GM18951 (cell line): ENCODE data around the gene FAM43A.

ENCODE experiments used
- POLR2A ChIP-seq: IDR thresholded peaks from 4 replicates; pipeline ENCODE4 v1.6.1; 2011; ENCODE audit warnings: mild to moderate bottlenecking; ENCODE audit not compliant: insufficient read length, insufficient read depth; ENCODE audit errors: extremely low read depth
- in situ Hi-C: fragments of 300-500 bp; cut with MboI; formaldehyde crosslinking; loops from one replicate; pipeline ENCODE4 v1.12.0; 2022; ENCODE audit warnings: low sequenced_read_pairs, mixed read lengths, inconsistent platforms; ENCODE audit not compliant: unreplicated experiment

The FAM43A gene

GRCh38 chr3:194711286-194711685, 25.6 kb downstream of the FAM43A start:
- in situ Hi-C loops: no loop called here
- no peak for TF ChIP-seq POLR2A

- no peak for TF ChIP-seq POLR2A
- in situ Hi-C loops: no loop called here
These were observed 26.2 kb downstream of the FAM43A start for GRCh38 chr3:194711913-194712312.

- in situ Hi-C loops: no loop called here
These were observed 27.8 kb downstream of the FAM43A start for GRCh38 chr3:194713299-194714136.

GRCh38 chr3:194714137-194714455, 28.4 kb downstream of the FAM43A start:
- in situ Hi-C loops: no loop called here
- no peak for TF ChIP-seq POLR2A

More at GRCh38 chr3:194713299-194714136, 27.8 kb downstream of the FAM43A start:
- TF ChIP-seq POLR2A: no peak

GRCh38 chr3:194714564-194714963, 28.9 kb downstream of the FAM43A start:
- TF ChIP-seq POLR2A: no peak
- in situ Hi-C loops: no loop called here

GRCh38 chr3:194715022-194715800, 29.5 kb downstream of the FAM43A start:
- in situ Hi-C loops: no loop called here
- no peak for TF ChIP-seq POLR2A

GRCh38 chr3:194718079-194718478, 32.4 kb downstream of the FAM43A start:
- in situ Hi-C loops: no loop called here
- no peak for TF ChIP-seq POLR2A

GRCh38 chr3:194720048-194720447, 34.4 kb downstream of the FAM43A start:
- no peak for TF ChIP-seq POLR2A

GRCh38 chr3:194723846-194724618, 38.3 kb downstream of the FAM43A start:
- in situ Hi-C loops: no loop called here
- no peak for TF ChIP-seq POLR2A

More at GRCh38 chr3:194720048-194720447, 34.4 kb downstream of the FAM43A start:
- in situ Hi-C loops: no loop called here

GRCh38 chr3:194725346-194725745, 39.7 kb downstream of the FAM43A start:
- in situ Hi-C loops: no loop called here
- TF ChIP-seq POLR2A: no peak

- in situ Hi-C loops: no loop called here
- TF ChIP-seq POLR2A: no peak
These were observed 41.9 kb downstream of the FAM43A start for GRCh38 chr3:194727435-194728128.

- in situ Hi-C loops: no loop called here
- TF ChIP-seq POLR2A: no peak
These were observed 43.3 kb downstream of the FAM43A start for GRCh38 chr3:194728986-194729385.

- in situ Hi-C loops: no loop called here
- no peak for TF ChIP-seq POLR2A
These were observed 44.7 kb downstream of the FAM43A start for GRCh38 chr3:194730365-194730764.
